Uterus (tissue), 4 donors: Measurements from ENCODE around the gene MT1E. TPM values are rescaled to one million over a fixed set of nuclear protein-coding genes. Genes with fewer than 3 reads are reported as not detected.
"Not testable (repeated sequence)": the region's sequence is repeated elsewhere in the genome, so short reads cannot be mapped to it uniquely, and the experiment has no call there.

ENCODE experiments used
- DNase-seq, 2 donors: peaks; one replicate each; pipeline ENCODE4 v3.0.0-alpha.2; 2019 to 2020
- H3K27ac ChIP-seq, 2 donors: fragments of 200-600 bp; sonication (generic); 1 replicate in 1 of 2; 2 replicates in 1 of 2; pipeline ENCODE4 v1.5.1; 2016 to 2018
- H3K27me3 ChIP-seq, 2 donors: fragments of 200-600 bp; sonication (generic); one replicate each; pipeline ENCODE4 v1.5.1; 2018 to 2019; ENCODE audit warnings: control low read depth in 1 of 2
- H3K36me3 ChIP-seq, 2 donors: fragments of 200-600 bp; sonication (generic); one replicate each; pipeline ENCODE4 v1.5.1; 2019; ENCODE audit warnings: control low read depth in 1 of 2
- H3K4me1 ChIP-seq, 2 donors: fragments of 200-600 bp; sonication (generic); one replicate each; pipeline ENCODE4 v1.5.1; 2018 to 2019; ENCODE audit warnings: control low read depth in 1 of 2
- H3K4me3 ChIP-seq, 2 donors: fragments of 200-600 bp; sonication (generic); 1 replicate in 1 of 2; 2 replicates in 1 of 2; pipeline ENCODE4 v1.5.1; 2018 to 2019; ENCODE audit warnings: mild to moderate bottlenecking in 1 of 2
- H3K9me3 ChIP-seq, 2 donors: fragments of 200-600 bp; sonication (generic); one replicate each; pipeline ENCODE4 v1.5.1; 2019; ENCODE audit warnings: control low read depth in 1 of 2
- POLR2A ChIP-seq, 2 donors: fragments of 450-650 bp; IDR thresholded peaks; one replicate each; pipeline ENCODE4 v1.6.1; 2016; ENCODE audit warnings: antibody characterized with exemption in 2 of 2, mild to moderate bottlenecking in 1 of 2, moderate library complexity in 1 of 2
- intact Hi-C: fragments of 100-400 bp; cut with DNase I; formaldehyde crosslinking; loops from one replicate; pipeline ENCODE4 v1.15.1; 2023; ENCODE audit warnings: low total_unique reads
- total RNA-seq, 4 donors: library from RNA; depleted of rRNA in 3 of 4; stranded (reverse); fragments of >200 nt in 3 of 4; gene quantifications; one replicate each; pipeline versions ENCODE4 v1.1.0 to v1.2.4, GENCODE V29; 2014 to 2023
- TF ChIP-seq, protein P1 (sequence below), 4 experiments: fragments of 200-600 bp in 2 of 4; fragments of 450-650 bp in 2 of 4; sonication (generic) in 2 of 4; IDR thresholded peaks; one replicate each; pipeline ENCODE4 v1.5.1; 2016 to 2019; ENCODE audit warnings: antibody characterized with exemption in 4 of 4, mild to moderate bottlenecking in 2 of 4, moderate library complexity in 1 of 4
- donor health status: DM: yes; HTN: yes; CAD: no.

MT1E gene
- total RNA-seq, 4 donors from 2014 or later: 0.48 to 51.9 (median 51.2) TPM; not detected in 1

GRCh38 chr16:56620339-56620897 lies 5.2 kb upstream of the MT1E start:
- Histone ChIP-seq H3K27me3 (no peaks in the 10 kb centered on the region), H3K27ac (no peak overlapping the region), H3K4me3 (no peak overlapping the region), H3K4me1 (peaks cover 0 to 6% of the 10 kb centered on the region in 2 donors), H3K9me3 (no peaks in the 10 kb centered on the region), H3K36me3 (no peaks in the 10 kb centered on the region)
- no peak for TF ChIP-seq POLR2A (IDR thresholded peaks at IDR 0.05)
- TF ChIP-seq, protein P1, sequence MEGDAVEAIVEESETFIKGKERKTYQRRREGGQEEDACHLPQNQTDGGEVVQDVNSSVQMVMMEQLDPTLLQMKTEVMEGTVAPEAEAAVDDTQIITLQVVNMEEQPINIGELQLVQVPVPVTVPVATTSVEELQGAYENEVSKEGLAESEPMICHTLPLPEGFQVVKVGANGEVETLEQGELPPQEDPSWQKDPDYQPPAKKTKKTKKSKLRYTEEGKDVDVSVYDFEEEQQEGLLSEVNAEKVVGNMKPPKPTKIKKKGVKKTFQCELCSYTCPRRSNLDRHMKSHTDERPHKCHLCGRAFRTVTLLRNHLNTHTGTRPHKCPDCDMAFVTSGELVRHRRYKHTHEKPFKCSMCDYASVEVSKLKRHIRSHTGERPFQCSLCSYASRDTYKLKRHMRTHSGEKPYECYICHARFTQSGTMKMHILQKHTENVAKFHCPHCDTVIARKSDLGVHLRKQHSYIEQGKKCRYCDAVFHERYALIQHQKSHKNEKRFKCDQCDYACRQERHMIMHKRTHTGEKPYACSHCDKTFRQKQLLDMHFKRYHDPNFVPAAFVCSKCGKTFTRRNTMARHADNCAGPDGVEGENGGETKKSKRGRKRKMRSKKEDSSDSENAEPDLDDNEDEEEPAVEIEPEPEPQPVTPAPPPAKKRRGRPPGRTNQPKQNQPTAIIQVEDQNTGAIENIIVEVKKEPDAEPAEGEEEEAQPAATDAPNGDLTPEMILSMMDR (IDR thresholded peaks at IDR 0.05): no peak
- DNase-seq: no peak
- intact Hi-C loops: no loop called here

DNA sequence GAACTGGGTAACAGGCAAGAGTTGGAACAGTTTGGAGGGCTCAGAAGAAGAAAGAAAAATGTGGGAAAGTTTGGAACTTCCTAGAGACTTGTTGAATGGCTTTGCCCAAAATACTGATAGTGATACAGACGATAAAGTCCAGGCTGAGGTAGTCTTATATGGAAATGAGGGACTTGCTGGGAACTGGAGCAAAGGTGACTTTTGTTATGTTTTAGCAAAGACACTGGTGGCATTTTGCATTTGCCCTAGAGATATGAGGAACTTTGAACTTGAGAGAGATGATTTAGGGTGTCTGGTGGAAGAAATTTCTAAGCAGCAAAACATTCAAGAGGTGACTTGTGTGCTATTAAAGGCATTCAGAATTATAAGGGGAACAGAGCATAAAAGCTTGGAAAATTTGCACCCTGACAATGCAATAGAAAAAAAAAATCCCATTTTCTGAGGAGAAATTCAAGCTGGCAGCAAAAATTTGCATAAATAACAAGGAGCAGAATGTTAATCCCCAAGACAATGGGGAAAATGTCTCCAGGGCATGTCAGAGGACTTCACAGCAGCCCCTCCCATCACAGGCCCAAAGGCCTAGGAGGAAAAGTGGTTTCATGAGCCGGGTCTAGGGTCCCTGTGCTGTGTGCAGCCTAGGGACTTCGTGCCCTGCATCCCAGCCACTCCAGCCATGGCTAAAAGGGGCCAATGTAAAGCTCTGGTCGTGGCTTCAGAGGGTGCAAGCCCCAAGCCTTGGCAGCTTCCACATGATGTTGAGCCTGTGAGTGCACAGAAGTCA lies 3.7 kb upstream of the MT1E start:
- H3K36me3 ChIP-seq, H3K27ac ChIP-seq, intact Hi-C loops, H3K9me3 ChIP-seq, H3K4me1 ChIP-seq, DNase-seq, H3K4me3 ChIP-seq, H3K27me3 ChIP-seq: not testable (repeated sequence)

GRCh38 chr16:56623184-56623583 lies 2.4 kb upstream of the MT1E start:
- not testable (repeated sequence) for H3K27me3 ChIP-seq, H3K36me3 ChIP-seq

DNA sequence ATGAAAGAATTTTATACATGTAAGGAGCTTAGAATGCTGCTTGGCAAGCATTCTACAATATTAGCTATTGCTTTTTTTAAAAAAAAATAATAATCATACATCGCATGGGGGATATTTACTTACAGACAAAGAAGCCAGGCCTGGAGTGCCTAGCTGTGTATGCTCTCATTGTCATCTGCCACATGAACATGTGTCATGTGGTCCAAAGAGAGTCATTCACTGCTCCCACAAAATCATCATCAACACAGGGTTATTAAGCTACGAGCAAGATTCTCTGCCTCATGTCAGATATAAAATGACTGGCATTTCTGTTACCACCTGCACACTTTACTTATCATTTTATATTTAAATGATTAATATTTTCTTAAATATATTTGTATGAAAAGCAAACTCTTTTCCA lies 1.9 kb upstream of the MT1E start:
- Histone ChIP-seq H3K36me3 (no peaks in the 10 kb centered on the region), H3K9me3 (no peaks in the 10 kb centered on the region), H3K4me3 (no peak overlapping the region), H3K27ac (no peak overlapping the region), H3K27me3 (no peaks in the 10 kb centered on the region), H3K4me1 (peaks cover 0 to 3% of the 10 kb centered on the region in 2 donors)
- TF ChIP-seq, protein P1 (IDR thresholded peaks at IDR 0.05): no peak
- no peak for TF ChIP-seq POLR2A (IDR thresholded peaks at IDR 0.05)
- no peak for DNase-seq
- intact Hi-C loops: no loop called here

More at GRCh38 chr16:56623184-56623583, 2.4 kb upstream of the MT1E start:
- DNase-seq, H3K9me3 ChIP-seq, H3K4me3 ChIP-seq, H3K27ac ChIP-seq, H3K4me1 ChIP-seq, intact Hi-C loops: not testable (repeated sequence)

DNA sequence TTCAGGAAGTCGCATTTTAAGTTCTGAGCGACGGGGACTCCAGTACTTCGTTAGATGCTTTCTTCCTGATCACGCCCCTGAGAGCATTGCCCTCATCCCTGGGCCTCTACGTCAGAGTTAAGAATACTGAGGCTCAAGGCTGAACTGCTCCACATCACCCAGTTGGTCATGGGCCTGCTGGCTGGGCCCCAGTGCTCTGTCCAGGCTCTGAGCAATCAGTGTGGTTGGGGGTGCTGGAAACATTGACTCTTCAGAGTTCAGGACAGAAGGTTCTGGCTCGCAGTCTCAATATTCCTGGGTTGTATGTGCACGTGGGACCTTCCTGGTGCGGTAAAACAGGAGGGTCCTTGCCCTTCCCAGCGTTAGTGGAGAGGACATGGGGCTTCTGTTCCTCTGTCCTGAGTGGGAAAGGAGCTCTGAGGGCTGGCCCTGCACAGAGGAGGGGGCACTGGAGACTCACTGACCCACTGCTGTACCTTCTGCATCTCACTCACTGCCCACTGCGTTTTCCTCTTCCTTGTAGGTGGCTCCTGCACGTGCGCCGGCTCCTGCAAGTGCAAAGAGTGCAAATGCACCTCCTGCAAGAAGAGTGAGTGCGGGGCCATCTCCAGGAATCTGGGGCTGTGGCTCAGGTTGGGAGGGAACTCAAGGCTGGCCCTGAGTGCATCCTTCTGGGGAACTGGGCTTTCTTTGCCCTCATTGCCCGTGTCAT lies 518 bp downstream of the MT1E start:
- peak; percentile 72 to 76 for DNase-seq
- H3K4me3 ChIP-seq: peak overlapping the region; percentile 46 to 54
- TF ChIP-seq, protein P1 (IDR thresholded peaks at IDR 0.05): no peak
- TF ChIP-seq POLR2A (IDR thresholded peaks at IDR 0.05): no peak
- H3K36me3 ChIP-seq: no peaks in the 10 kb centered on the region
- intact Hi-C loops: no loop called here
- no peaks in the 10 kb centered on the region for H3K9me3 ChIP-seq
- peak overlapping the region; percentile 85 to 88 for H3K27ac ChIP-seq
- peaks cover 0 to 3% of the 10 kb centered on the region in 2 donors for H3K4me1 ChIP-seq
- H3K27me3 ChIP-seq: no peaks in the 10 kb centered on the region

DNA sequence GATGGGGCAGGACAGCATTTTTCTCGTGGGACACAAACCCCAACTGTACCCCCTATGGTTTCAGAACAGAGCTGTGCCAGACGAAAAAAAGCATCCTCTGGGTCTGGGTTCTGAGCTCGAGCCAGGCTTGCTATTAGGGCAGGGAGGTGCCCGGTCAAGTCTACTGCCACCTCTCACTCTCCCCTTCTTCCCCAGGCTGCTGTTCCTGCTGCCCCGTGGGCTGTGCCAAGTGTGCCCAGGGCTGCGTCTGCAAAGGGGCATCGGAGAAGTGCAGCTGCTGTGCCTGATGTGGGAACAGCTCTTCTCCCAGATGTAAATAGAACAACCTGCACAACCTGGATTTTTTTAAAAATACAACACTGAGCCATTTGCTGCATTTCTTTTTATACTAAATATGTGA lies 1.1 kb downstream of the MT1E start:
- DNase-seq: no peak
- H3K36me3 ChIP-seq: no peaks in the 10 kb centered on the region
- no peaks in the 10 kb centered on the region for H3K27me3 ChIP-seq
- intact Hi-C loops: no loop called here
- no peaks in the 10 kb centered on the region for H3K9me3 ChIP-seq
- peaks cover 0 to 3% of the 10 kb centered on the region in 2 donors for H3K4me1 ChIP-seq
- no peak for TF ChIP-seq POLR2A (IDR thresholded peaks at IDR 0.05)
- TF ChIP-seq, protein P1 (IDR thresholded peaks at IDR 0.05): no peak
- peak overlapping the region; percentile 85 to 88 for H3K27ac ChIP-seq
- peak overlapping the region; percentile 46 to 54 for H3K4me3 ChIP-seq
